Small intestine (tissue), 16 donors: ENCODE data around the gene C3orf52. TPM values are rescaled to one million over a fixed set of nuclear protein-coding genes. Genes with fewer than 3 reads are reported as not detected.
"Not testable (repeated sequence)": the region's sequence is repeated elsewhere in the genome, so short reads cannot be mapped to it uniquely, and the experiment has no call there.

Source experiments
- DNase-seq, 2 donors: peaks; one replicate each; pipeline versions ENCODE4 v3.0.0 to v3.0.0-alpha.2; 2013
- FAIRE-seq: peaks from 2 replicates; lab custom pipeline; 2012; peaks lifted over from hg19 to GRCh38; lab: Jason Lieb, UNC
- H3K27ac ChIP-seq, 3 donors: one replicate each; pipeline ENCODE4 v1.5.1; 2013; ENCODE audit warnings: low read length in 2 of 3, mild to moderate bottlenecking in 2 of 3, control low read depth in 1 of 3, inconsistent platforms in 1 of 3, low read depth in 1 of 3, moderate library complexity in 1 of 3
- H3K27me3 ChIP-seq, 3 donors: one replicate each; pipeline ENCODE4 v1.6.1; 2013; ENCODE audit warnings: low read length in 3 of 3, inconsistent platforms in 1 of 3; ENCODE audit not compliant: control insufficient read depth in 3 of 3, insufficient read depth in 3 of 3
- H3K36me3 ChIP-seq, 3 donors: one replicate each; pipeline ENCODE4 v1.6.1; 2013; ENCODE audit warnings: low read length in 3 of 3, inconsistent platforms in 1 of 3, low read depth in 1 of 3, mild to moderate bottlenecking in 1 of 3, moderate library complexity in 1 of 3; ENCODE audit not compliant: control insufficient read depth in 3 of 3, insufficient read depth in 2 of 3
- H3K4me1 ChIP-seq, 3 donors: one replicate each; pipeline ENCODE4 v1.6.1; 2013; ENCODE audit warnings: low read length in 2 of 3, inconsistent platforms in 1 of 3, low read depth in 1 of 3, mild to moderate bottlenecking in 1 of 3, moderate library complexity in 1 of 3; ENCODE audit not compliant: control insufficient read depth in 3 of 3, insufficient read depth in 2 of 3
- H3K4me3 ChIP-seq, 3 donors: one replicate each; pipeline ENCODE4 v1.5.1; 2013; ENCODE audit warnings: low read length in 3 of 3, control low read depth in 1 of 3, inconsistent platforms in 1 of 3, low read depth in 1 of 3, mild to moderate bottlenecking in 1 of 3, moderate library complexity in 1 of 3
- H3K9me3 ChIP-seq, 2 donors: one replicate each; pipeline ENCODE4 v1.6.1; 2013; ENCODE audit warnings: low read depth in 1 of 2, low read length in 1 of 2; ENCODE audit not compliant: control insufficient read depth in 2 of 2, insufficient read depth in 1 of 2
- WGBS, 3 donors: extraction: QIAGEN DNeasy Blood & Tissue Kit; methylation state at CpG; one replicate each; pipeline ENCODE4 v1.1.7; 2013; 5-methylcytosine and 5-hydroxymethylcytosine counted together
- long read RNA-seq, 10 donors: transcript quantifications; one replicate each; lab custom pipeline, GENCODE V29; 2026
- polyA plus RNA-seq, 4 donors: library from polyadenylated mRNA; stranded (reverse) in 3 of 4; unstranded in 1 of 4; fragments of 200-250 nt in 3 of 4; fragments of 120-200 nt in 1 of 4; gene quantifications; one replicate each; pipeline versions ENCODE4 v1.2.1 to v1.2.3, GENCODE V29; 2013
- donor health status: healthy with polysubstance abuse.
- donor health status: control.
- donor health status: control.
- donor health status: Bipolar disorder and iron deficiency.
- donor health status: healthy.

The C3orf52 gene, protein sequence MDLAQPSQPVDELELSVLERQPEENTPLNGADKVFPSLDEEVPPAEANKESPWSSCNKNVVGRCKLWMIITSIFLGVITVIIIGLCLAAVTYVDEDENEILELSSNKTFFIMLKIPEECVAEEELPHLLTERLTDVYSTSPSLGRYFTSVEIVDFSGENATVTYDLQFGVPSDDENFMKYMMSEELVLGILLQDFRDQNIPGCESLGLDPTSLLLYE
- polyA plus RNA-seq = 10 to 100 TPM in 1 of 4 donors, 1 to 10 TPM in 3; 3.8 to 20.1 (median 5.2) TPM
- long read RNA-seq, donor 1 = 0 reads
- long read RNA-seq, donor 2, partial matches to known transcripts = 0 of 4 reads
- long read RNA-seq, donor 2, other reads (novel, unspliced or antisense) = 0 of 4 reads
- long read RNA-seq, donor 3, partial matches to known transcripts = 0 of 1 reads
- long read RNA-seq, donor 3, other reads (novel, unspliced or antisense) = 0 of 1 reads
- long read RNA-seq, donor 4 = 0 reads
- long read RNA-seq, donor 5 = 0 reads
- long read RNA-seq, donor 6, partial matches to known transcripts = 0 of 3 reads
- long read RNA-seq, donor 6, other reads (novel, unspliced or antisense) = 0 of 3 reads
- long read RNA-seq, donor 7 = 0 reads
- long read RNA-seq, donor 8 = 0 reads
- long read RNA-seq, donor 9, partial matches to known transcripts = 0 of 1 reads
- long read RNA-seq, donor 9, other reads (novel, unspliced or antisense) = 0 of 1 reads
- long read RNA-seq, donor 10, transcript C3orf52-201 (6 exons, 2,277 nt) = major isoform, 6 of 8 reads
- long read RNA-seq, donor 10, partial matches to known transcripts = 0 of 8 reads
- long read RNA-seq, donor 10, other reads (novel, unspliced or antisense) = 0 of 8 reads

DNA sequence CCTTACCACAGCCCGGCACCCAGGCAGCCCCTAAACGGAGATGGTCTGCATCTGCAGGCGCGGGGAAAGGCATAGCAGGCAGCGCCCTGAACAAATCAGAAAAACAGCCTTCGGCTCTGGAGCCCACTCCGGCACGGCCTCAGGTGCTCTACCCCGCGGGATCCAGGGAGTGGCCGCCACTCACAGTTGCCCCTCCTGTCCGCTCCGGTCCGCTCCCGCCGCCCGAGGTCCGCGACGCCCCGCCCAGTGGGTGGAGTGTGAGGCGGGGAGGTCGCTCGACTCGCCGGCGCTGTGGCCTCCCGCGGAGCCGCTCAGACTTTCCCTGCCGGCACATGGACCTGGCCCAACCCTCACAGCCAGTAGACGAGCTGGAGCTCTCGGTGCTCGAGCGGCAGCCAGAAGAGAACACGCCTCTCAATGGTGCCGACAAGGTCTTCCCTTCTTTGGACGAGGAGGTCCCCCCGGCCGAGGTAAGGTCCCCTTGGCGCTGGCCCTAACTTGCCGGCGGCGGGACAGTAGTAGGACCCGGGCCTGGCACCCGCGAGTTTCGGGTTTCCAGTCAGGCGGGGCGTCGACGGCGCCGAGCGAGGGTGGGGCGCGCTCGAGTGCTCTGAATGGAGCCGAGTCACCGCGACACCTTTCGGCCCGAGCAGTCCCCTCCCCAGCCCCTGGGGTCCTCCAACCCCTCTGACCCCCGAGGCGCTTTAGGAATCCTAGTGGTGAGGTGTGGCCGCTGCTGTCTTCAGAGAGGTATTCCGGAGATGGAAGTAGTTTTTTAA is at the start of gene C3orf52:
Gene C3orf52, plus strand, starts transcription at position 314 of the 779 bp plus-strand sequence. Its CDS starts 19 bp downstream, at position 333.
- 1% methylated on average over 49 to 67 of the region's 67 CpGs for WGBS, 3 donors
- H3K27ac ChIP-seq = peak within 1 kb of the TSS; percentile 71 to 89 (median 87)
- no peaks in the 10 kb centered on the region for H3K36me3 ChIP-seq
- H3K4me1 ChIP-seq = peaks cover 2 to 46% (median 5%) of the 10 kb centered on the region in 3 donors
- peak within 1 kb of the TSS; percentile 24 to 76 (median 56) for H3K4me3 ChIP-seq
- DNase-seq (peak; percentile 90 to 95), FAIRE-seq (no peak)
- no peaks in the 10 kb centered on the region for H3K9me3 ChIP-seq
- peaks cover 0 to 2% (median 0%) of the 10 kb centered on the region in 3 donors for H3K27me3 ChIP-seq

DNA sequence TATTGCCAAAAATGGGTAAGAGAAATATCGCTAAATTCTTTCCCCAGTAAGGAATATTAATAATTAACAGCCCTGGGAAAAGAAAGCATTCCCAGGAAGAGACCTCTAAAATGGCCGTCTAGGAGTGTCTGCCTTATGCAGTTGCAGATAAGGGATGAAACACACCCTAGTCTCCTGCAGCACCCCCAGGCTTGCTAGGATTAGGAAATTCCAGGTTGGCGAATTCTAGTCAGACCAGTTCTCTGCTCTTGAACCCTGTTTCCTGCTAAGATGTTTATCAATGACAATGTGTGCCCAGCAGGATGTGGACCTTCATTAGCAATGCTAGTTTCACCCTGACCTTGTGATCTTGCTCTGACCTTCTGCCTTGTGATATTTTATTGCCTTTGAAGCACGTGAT is 49.0 kb upstream of the C3orf52 start:
- FAIRE-seq, H3K27ac ChIP-seq, H3K4me1 ChIP-seq, H3K9me3 ChIP-seq, H3K4me3 ChIP-seq, H3K27me3 ChIP-seq, H3K36me3 ChIP-seq, DNase-seq: not testable (repeated sequence)
- WGBS, 3 donors = 31 to 66% (median 47%) methylated on average over 4 of the region's 4 CpGs

DNA sequence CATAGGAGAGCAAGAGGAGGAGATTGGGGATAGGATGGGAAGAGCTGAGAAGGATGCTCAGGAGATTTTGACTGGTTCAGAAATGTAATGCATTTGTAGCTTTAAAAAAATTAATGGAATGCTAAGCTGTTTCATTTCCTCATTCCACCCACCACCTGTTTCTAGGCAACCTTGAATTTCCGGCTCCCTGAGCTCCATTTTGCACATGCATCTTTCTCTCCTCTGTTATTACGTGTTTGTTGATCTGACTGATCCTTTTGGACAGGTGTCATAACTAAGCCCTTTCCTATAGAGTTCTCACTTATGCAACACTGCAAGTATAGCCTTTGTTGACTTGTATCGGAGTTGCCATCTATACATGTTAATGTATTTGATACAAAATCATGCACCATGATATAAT is 47.3 kb upstream of the C3orf52 start:
- WGBS, 3 donors = 50 to 73% (median 69%) methylated on average over 3 of the region's 3 CpGs
- no peak for FAIRE-seq
- no peak overlapping the region for H3K4me3 ChIP-seq

DNA sequence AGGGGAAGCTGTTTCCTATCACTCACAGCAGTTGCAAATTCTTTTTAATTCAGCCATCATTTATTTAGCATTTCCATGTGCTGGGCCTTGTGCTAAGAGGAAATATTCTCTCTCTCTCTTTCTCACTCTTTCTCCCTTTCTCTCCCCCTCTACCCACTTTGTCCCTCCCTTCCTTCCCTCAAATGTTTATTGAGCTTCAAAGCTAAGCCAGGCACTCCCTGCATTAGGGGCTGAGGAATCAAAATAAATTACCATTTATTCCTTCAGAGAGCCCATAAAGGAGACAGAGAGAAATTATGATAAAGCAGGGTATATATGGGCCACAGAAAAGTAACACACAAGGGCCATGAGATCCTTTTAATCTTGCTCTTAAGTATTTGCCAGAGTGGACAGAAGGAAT is 44.9 kb upstream of the C3orf52 start:
- FAIRE-seq (no peak), DNase-seq (no peak)
- peaks cover 0 to 4% of the 10 kb centered on the region in 2 donors for H3K9me3 ChIP-seq
- no peaks in the 10 kb centered on the region for H3K4me1 ChIP-seq
- H3K27me3 ChIP-seq = no peaks in the 10 kb centered on the region
- no peak overlapping the region for H3K4me3 ChIP-seq
- no peak overlapping the region for H3K27ac ChIP-seq
- H3K36me3 ChIP-seq = no peaks in the 10 kb centered on the region

More for the DNA sequence above, 47.3 kb upstream of the C3orf52 start:
- DNase-seq = peak in 1 of 2 donors; percentile 11
- Histone ChIP-seq H3K36me3 (no peaks in the 10 kb centered on the region), H3K9me3 (peaks cover 0 to 4% of the 10 kb centered on the region in 2 donors), H3K4me1 (no peaks in the 10 kb centered on the region), H3K27ac (no peak overlapping the region), H3K27me3 (no peaks in the 10 kb centered on the region)

DNA sequence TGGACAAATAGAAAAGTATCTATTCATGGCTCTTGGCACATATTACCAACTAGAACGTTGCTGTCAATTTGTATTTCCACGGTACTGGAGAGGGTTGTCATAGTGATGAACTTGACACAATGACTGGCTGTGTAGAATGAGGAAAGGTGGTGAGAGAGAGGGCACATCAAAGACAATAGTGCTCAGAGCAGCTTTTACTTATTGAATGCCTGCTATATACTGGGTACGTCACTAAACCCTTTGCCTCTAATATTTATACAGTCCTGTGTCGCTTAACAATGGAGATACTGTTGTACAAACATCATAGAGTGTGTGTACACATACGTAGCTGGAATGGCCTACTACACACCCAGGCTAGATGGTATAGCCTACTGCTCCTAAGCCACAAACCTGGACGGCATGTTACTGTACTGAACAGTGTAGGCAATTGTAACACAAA is 43.3 kb upstream of the C3orf52 start:
- no peak for FAIRE-seq
- 33 to 59% (median 52%) methylated on average over 6 of the region's 6 CpGs for WGBS, 3 donors
- no peaks in the 10 kb centered on the region for H3K27me3 ChIP-seq
- no peak overlapping the region for H3K4me3 ChIP-seq
- no peaks in the 10 kb centered on the region for H3K4me1 ChIP-seq
- peak overlapping the region in 1 of 3 donors; percentile 24 for H3K27ac ChIP-seq
- DNase-seq = peak; percentile 47 to 59
- no peaks in the 10 kb centered on the region for H3K36me3 ChIP-seq
- no peaks in the 10 kb centered on the region for H3K9me3 ChIP-seq

DNA sequence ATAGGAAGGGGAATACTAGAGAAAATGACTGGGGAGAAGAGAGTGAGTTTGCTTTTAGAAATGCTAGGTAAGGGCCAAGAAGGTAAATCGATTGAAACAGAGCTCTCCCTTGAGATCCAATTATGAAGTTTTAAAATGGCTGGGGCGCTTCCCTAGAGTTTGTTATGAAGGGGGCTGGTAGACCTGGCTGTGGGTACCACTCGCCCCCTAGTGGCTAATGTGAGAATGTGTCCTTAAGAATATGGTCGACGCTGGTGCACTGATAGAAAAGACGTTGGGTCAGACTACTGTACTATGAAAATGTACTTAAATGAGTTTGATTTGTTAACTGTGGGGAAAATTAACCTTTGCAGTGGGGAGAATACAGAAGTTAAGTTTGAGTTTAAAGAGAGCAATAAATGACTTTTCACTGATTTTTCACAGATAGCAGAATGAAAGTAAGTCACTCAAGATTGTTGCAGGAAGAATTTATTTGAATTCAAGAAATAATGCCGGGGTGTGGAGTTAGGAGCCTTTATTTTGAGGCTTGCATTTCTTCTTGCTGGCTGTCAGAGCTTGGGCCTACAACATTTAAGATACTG is 42.5 kb upstream of the C3orf52 start:
- no peaks in the 10 kb centered on the region for H3K9me3 ChIP-seq
- DNase-seq (peak; percentile 59 to 75), FAIRE-seq (no peak)
- H3K36me3 ChIP-seq = no peaks in the 10 kb centered on the region
- H3K27ac ChIP-seq = peak overlapping the region in 1 of 3 donors; percentile 24
- no peaks in the 10 kb centered on the region for H3K4me1 ChIP-seq
- no peaks in the 10 kb centered on the region for H3K27me3 ChIP-seq
- WGBS, 3 donors = 3 to 11% (median 9%) methylated on average over 7 of the region's 7 CpGs
- no peak overlapping the region for H3K4me3 ChIP-seq

DNA sequence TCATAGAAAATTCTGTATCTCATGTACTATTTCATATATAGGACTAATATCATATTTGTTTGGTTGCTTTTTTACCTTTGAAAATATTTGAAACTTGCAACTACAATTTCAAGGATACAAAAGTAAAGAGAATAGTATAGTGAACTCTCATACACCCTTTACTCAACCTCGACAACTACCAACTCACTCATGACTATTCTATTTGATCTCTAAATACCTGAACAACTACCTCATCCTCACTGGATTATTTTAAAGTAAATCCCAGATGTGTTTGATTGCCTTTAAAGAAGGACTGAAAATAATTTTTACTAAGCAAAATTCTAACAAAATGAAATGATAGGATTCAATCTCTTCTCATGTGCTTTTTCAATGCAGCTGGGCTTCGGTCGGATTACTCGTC is 39.6 kb upstream of the C3orf52 start:
- FAIRE-seq (no peak), DNase-seq (no peak)
- H3K36me3 ChIP-seq = no peaks in the 10 kb centered on the region
- H3K27me3 ChIP-seq = no peaks in the 10 kb centered on the region
- no peaks in the 10 kb centered on the region for H3K4me1 ChIP-seq
- no peak overlapping the region for H3K27ac ChIP-seq
- 68 to 79% (median 70%) methylated on average over 4 of the region's 4 CpGs for WGBS, 3 donors
- H3K4me3 ChIP-seq = no peak overlapping the region
- no peaks in the 10 kb centered on the region for H3K9me3 ChIP-seq
